Mammary epithelial cell (primary cell): ENCODE results near the gene TMEM132C.

Experiments
- CTCF ChIP-seq, 2 donors: IDR thresholded peaks in 1 of 2; conservative IDR thresholded peaks in 1 of 2; 2 replicates each; pipeline ENCODE4 v1.5.1; 2011 to 2012; ENCODE audit warnings: inconsistent platforms in 2 of 2, low read length in 2 of 2, mild to moderate bottlenecking in 2 of 2, control low read depth in 1 of 2, low read depth in 1 of 2; ENCODE audit not compliant: insufficient read depth in 1 of 2; ENCODE audit errors: extremely low read depth in 1 of 2
- EZH2 ChIP-seq: IDR thresholded peaks from 2 replicates; pipeline ENCODE4 v1.6.1; 2012; ENCODE audit warnings: low read length, inconsistent platforms, borderline replicate concordance

GRCh38 chr12:128660532-128661225 is 393.7 kb downstream of the TMEM132C start:
- no peak for TF ChIP-seq CTCF (conservative IDR thresholded peaks at IDR 0.05 in 1 of 2, IDR thresholded peaks at IDR 0.05 in 1 of 2; ENCODE audit: extremely low read depth in 1 of 2, insufficient read depth in 1 of 2, low read depth in 1 of 2, low read length in 2 of 2)
- no peak for TF ChIP-seq EZH2
